ENCODE measurements around the gene DAPK2. TPM values are rescaled to one million over a fixed set of nuclear protein-coding genes. Genes with fewer than 3 reads are reported as not detected.
A peak's percentile ranks its signal among the peaks of the same experiment; 100 is the strongest.

Gene DAPK2
- total RNA-seq, result 1 to 10 TPM in 3 of 5 experiments, under 1 TPM in 1, not detected in 1; 0.46 to 9.3 (median 4.2) TPM
- not detected for polyA plus RNA-seq
- not detected for total RNA-seq

GRCh38 chr15:64046421-64047153, at the start of gene DAPK2:
Gene DAPK2, minus strand, starts transcription at chr15:64046485. Its CDS starts 6,224 bp downstream, at chr15:64040261.
- peaks cover 4 to 41% (median 13%) of the 10 kb centered on the region in 5 donors for H3K27me3 Mint-ChIP-seq
- peaks cover 5 to 30% (median 10%) of the 10 kb centered on the region in 7 donors for H3K4me1 Mint-ChIP-seq
- H3K36me3 Mint-ChIP-seq, result no peaks in the 10 kb centered on the region
- CTCF ChIA-PET, result interaction anchor here (0.7 to 5.8 kb wide), 10 partner anchors 11 to 435 kb away, joined by 3 to 51 read pairs (median 4); no protein-coding TSS in a partner anchor
- no peak within 1 kb of the TSS for H3K27ac ChIP-seq (ENCODE audit: low read depth, low read length)
- peak within 1 kb of the TSS in 5 of 9 donors; percentile 28 to 88 (median 61) for H3K27ac Mint-ChIP-seq
- DNase-seq (peak; percentile 29 to 83 (median 63)), ATAC-seq (peak; percentile 91)
- H3K4me3 Mint-ChIP-seq, result peak within 1 kb of the TSS; percentile 74 to 85 (median 82)
- H3K36me3 ChIP-seq (ENCODE audit: control insufficient read depth in 2 of 3, insufficient read depth in 3 of 3, low read length in 3 of 3), result no peaks in the 10 kb centered on the region
- peak within 1 kb of the TSS; percentile 55 for H3K4me3 ChIP-seq (ENCODE audit: low read length)
- intact Hi-C loops (cut with micrococcal nuclease), result loop anchor here (1.0 to 5.0 kb wide), 9 partner anchors 36 to 436 kb away; partner anchors contain the start of gene HERC1 (in 1 of the 2)
- H3K9me3 Mint-ChIP-seq, result no peaks in the 10 kb centered on the region
- H3K4me1 ChIP-seq (ENCODE audit: control insufficient read depth in 2 of 2, insufficient read depth in 2 of 2, low read length in 2 of 2), result peaks cover 0 to 5% of the 10 kb centered on the region in 2 donors
- POLR2A ChIA-PET, result no interaction called here
- no peaks in the 10 kb centered on the region for H3K9me3 ChIP-seq (ENCODE audit: control insufficient read depth in 2 of 3, low read length in 3 of 3)
- no peaks in the 10 kb centered on the region for H3K27me3 ChIP-seq (ENCODE audit: control insufficient read depth in 2 of 2, insufficient read depth in 2 of 2, low read length in 2 of 2)

GRCh38 chr15:64095431-64095794, 49.1 kb upstream of the DAPK2 start:
- peaks cover 0 to 4% (median 0%) of the 10 kb centered on the region in 5 donors for H3K36me3 Mint-ChIP-seq
- H3K36me3 ChIP-seq (ENCODE audit: control insufficient read depth in 2 of 3, insufficient read depth in 3 of 3, low read length in 3 of 3), result peaks cover 0 to 5% (median 0%) of the 10 kb centered on the region in 3 experiments
- peaks cover 46 to 93% (median 83%) of the 10 kb centered on the region in 7 donors for H3K4me1 Mint-ChIP-seq
- peak overlapping the region; percentile 87 for H3K4me3 ChIP-seq (ENCODE audit: low read length)
- H3K4me1 ChIP-seq (ENCODE audit: control insufficient read depth in 2 of 2, insufficient read depth in 2 of 2, low read length in 2 of 2), result peaks cover 41 to 48% of the 10 kb centered on the region in 2 donors
- peak overlapping the region; percentile 92 to 100 (median 98) for H3K4me3 Mint-ChIP-seq
- no peaks in the 10 kb centered on the region for H3K27me3 ChIP-seq (ENCODE audit: control insufficient read depth in 2 of 2, insufficient read depth in 2 of 2, low read length in 2 of 2)
- CTCF ChIA-PET, result interaction anchor here (1.6 kb wide), 1 partner anchor 68 kb away, joined by 5 read pairs; the partner anchor contains the start of gene PPIB
- H3K9me3 ChIP-seq (ENCODE audit: control insufficient read depth in 2 of 3, low read length in 3 of 3), result no peaks in the 10 kb centered on the region
- DNase-seq, result no peak
- peak overlapping the region; percentile 97 to 100 (median 99) for H3K27ac Mint-ChIP-seq
- H3K27me3 Mint-ChIP-seq, result no peaks in the 10 kb centered on the region
- peak overlapping the region; percentile 88 for H3K27ac ChIP-seq (ENCODE audit: low read depth, low read length)
- no peak for ATAC-seq
- POLR2A ChIA-PET, result interaction anchor here (0.6 to 3.0 kb wide), 10 partner anchors 10 to 494 kb away, joined by 3 to 9 read pairs (median 5); partner anchors contain the start of genes PPIB and TRIP4
- intact Hi-C loops (cut with micrococcal nuclease), result loop anchor here (1.0 to 10.0 kb wide), 13 partner anchors 57 to 1209 kb away; partner anchors contain the start of genes APH1B (in 1 of the 2), CSNK1G1 (in 1 of the 2), PCLAF (in 1 of the 2) and PDCD7 (in 1 of the 2)
- H3K9me3 Mint-ChIP-seq, result no peaks in the 10 kb centered on the region

GRCh38 chr15:64093627-64094417, 47.5 kb upstream of the DAPK2 start, which contains the start of gene CIAO2A:
Gene CIAO2A, minus strand, starts transcription at chr15:64093838. Its CDS starts 70 bp downstream, at chr15:64093768.
- H3K27me3 ChIP-seq (ENCODE audit: control insufficient read depth in 2 of 2, insufficient read depth in 2 of 2, low read length in 2 of 2), result no peaks in the 10 kb centered on the region
- ATAC-seq (peak; percentile 80), DNase-seq (peak; percentile 66 to 93 (median 87))
- Mint-ChIP-seq H3K27ac (peak within 1 kb of the TSS; percentile 98 to 100 (median 99)), H3K4me3 (peak within 1 kb of the TSS; percentile 92 to 100 (median 98)), H3K27me3 (no peaks in the 10 kb centered on the region), H3K4me1 (peaks cover 50 to 86% (median 81%) of the 10 kb centered on the region in 7 donors), H3K36me3 (peaks cover 2 to 6% (median 4%) of the 10 kb centered on the region in 5 donors), H3K9me3 (no peaks in the 10 kb centered on the region)
- CTCF ChIA-PET, result interaction anchor here (0.6 to 2.1 kb wide), 4 partner anchors 24 to 945 kb away, joined by 3 to 7 read pairs (median 3); no protein-coding TSS in a partner anchor
- H3K4me1 ChIP-seq (ENCODE audit: control insufficient read depth in 2 of 2, insufficient read depth in 2 of 2, low read length in 2 of 2), result peaks cover 41 to 48% of the 10 kb centered on the region in 2 donors
- no peaks in the 10 kb centered on the region for H3K9me3 ChIP-seq (ENCODE audit: control insufficient read depth in 2 of 3, low read length in 3 of 3)
- H3K27ac ChIP-seq (ENCODE audit: low read depth, low read length), result peak within 1 kb of the TSS; percentile 88
- H3K36me3 ChIP-seq (ENCODE audit: control insufficient read depth in 2 of 3, insufficient read depth in 3 of 3, low read length in 3 of 3), result peaks cover 0 to 7% (median 0%) of the 10 kb centered on the region in 3 experiments
- intact Hi-C loops (cut with micrococcal nuclease), result loop anchor here (1.0 to 10.0 kb wide), 23 partner anchors 59 to 1211 kb away; partner anchors contain the start of genes CSNK1G1 (in 2 of the 2), HERC1 (in 2 of the 2), LACTB (in 2 of the 2) and PPIB (in 2 of the 2)
- H3K4me3 ChIP-seq (ENCODE audit: low read length), result peak within 1 kb of the TSS; percentile 87
- POLR2A ChIA-PET, result interaction anchor here (0.6 to 3.0 kb wide), 19 partner anchors 8 to 1040 kb away, joined by 3 to 12 read pairs (median 4); partner anchors contain the start of genes PDCD7, PPIB and TRIP4

- ATAC-seq, result no peak
- no peaks in the 10 kb centered on the region for H3K27me3 Mint-ChIP-seq
- DNase-seq, result peak in 7 of 9 donors; percentile 11 to 45 (median 27)
- H3K9me3 ChIP-seq (ENCODE audit: control insufficient read depth in 2 of 3, low read length in 3 of 3), result no peaks in the 10 kb centered on the region
- H3K36me3 ChIP-seq (ENCODE audit: control insufficient read depth in 2 of 3, insufficient read depth in 3 of 3, low read length in 3 of 3), result peaks cover 0 to 15% (median 2%) of the 10 kb centered on the region in 3 experiments
- POLR2A ChIA-PET, result interaction anchor here (0.6 to 3.0 kb wide), 16 partner anchors 9 to 1041 kb away, joined by 3 to 12 read pairs (median 4); partner anchors contain the start of genes PDCD7, PPIB, RPS27L and TRIP4
- no peaks in the 10 kb centered on the region for H3K27me3 ChIP-seq (ENCODE audit: control insufficient read depth in 2 of 2, insufficient read depth in 2 of 2, low read length in 2 of 2)
- peaks cover 47 to 79% (median 76%) of the 10 kb centered on the region in 7 donors for H3K4me1 Mint-ChIP-seq
- peaks cover 0 to under 1% (median 0%) of the 10 kb centered on the region in 11 donors for H3K9me3 Mint-ChIP-seq
- CTCF ChIA-PET, result interaction anchor here (0.6 to 2.1 kb wide), 5 partner anchors 24 to 944 kb away, joined by 3 to 7 read pairs (median 3); no protein-coding TSS in a partner anchor
- H3K4me3 ChIP-seq (ENCODE audit: low read length), result peak overlapping the region; percentile 87
- H3K4me1 ChIP-seq (ENCODE audit: control insufficient read depth in 2 of 2, insufficient read depth in 2 of 2, low read length in 2 of 2), result peaks cover 41 to 47% of the 10 kb centered on the region in 2 donors
- intact Hi-C loops (cut with micrococcal nuclease), result loop anchor here (1.0 to 10.0 kb wide), 15 partner anchors 60 to 1212 kb away; partner anchors contain the start of genes HERC1 (in 2 of the 2), LACTB (in 2 of the 2), CSNK1G1 (in 1 of the 2) and PARP16 (in 1 of the 2)
- peak overlapping the region; percentile 98 to 100 (median 99) for H3K27ac Mint-ChIP-seq
- H3K36me3 Mint-ChIP-seq, result peaks cover 4 to 8% (median 5%) of the 10 kb centered on the region in 5 donors
- H3K4me3 Mint-ChIP-seq, result peak overlapping the region; percentile 92 to 100 (median 98)
- H3K27ac ChIP-seq (ENCODE audit: low read depth, low read length), result peak overlapping the region; percentile 88
These were observed 46.8 kb upstream of the DAPK2 start for GRCh38 chr15:64092864-64093626.

All from naive thymus-derived CD4-positive, alpha-beta T cell (primary cell).